T-helper 1 cell (primary cell): Measurements from ENCODE around the gene HSD17B2.

Experiments used
- DNase-seq, 5 donors: peaks; one replicate each; pipeline ENCODE4 v3.0.0-alpha.2; 2012 to 2020

The HSD17B2 gene

GRCh38 chr16:82019535-82019934 lies 15.5 kb upstream of the HSD17B2 start:
- DNase-seq: no peak

- DNase-seq: no peak
These were observed 15.0 kb upstream of the HSD17B2 start for GRCh38 chr16:82020051-82020450.

- DNase-seq: no peak
These were observed 11.8 kb upstream of the HSD17B2 start for GRCh38 chr16:82023206-82023605.

- DNase-seq: no peak
These were observed 10.7 kb upstream of the HSD17B2 start for GRCh38 chr16:82024316-82024715.

- DNase-seq: no peak
These were observed 10.2 kb upstream of the HSD17B2 start for GRCh38 chr16:82024883-82025282.

GRCh38 chr16:82027629-82028064 lies 7.4 kb upstream of the HSD17B2 start:
- no peak for DNase-seq

GRCh38 chr16:82031116-82032084 lies 3.7 kb upstream of the HSD17B2 start:
- no peak for DNase-seq

GRCh38 chr16:82033006-82033405 lies 2.0 kb upstream of the HSD17B2 start:
- no peak for DNase-seq

GRCh38 chr16:82033683-82034300 lies 1.3 kb upstream of the HSD17B2 start:
- DNase-seq: no peak

- DNase-seq: no peak
These were observed 2.2 kb downstream of the HSD17B2 start for GRCh38 chr16:82037251-82037650.

- no peak for DNase-seq
These were observed 2.6 kb downstream of the HSD17B2 start for GRCh38 chr16:82037666-82038065.

- no peak for DNase-seq
These were observed 5.2 kb downstream of the HSD17B2 start for GRCh38 chr16:82040296-82040695.

GRCh38 chr16:82041542-82041941 lies 6.5 kb downstream of the HSD17B2 start:
- no peak for DNase-seq

GRCh38 chr16:82042144-82042543 lies 7.1 kb downstream of the HSD17B2 start:
- no peak for DNase-seq

- no peak for DNase-seq
These were observed 7.8 kb downstream of the HSD17B2 start for GRCh38 chr16:82042846-82043245.

- DNase-seq: no peak
These were observed 8.9 kb downstream of the HSD17B2 start for GRCh38 chr16:82043680-82044584.

- no peak for DNase-seq
These were observed 9.5 kb downstream of the HSD17B2 start for GRCh38 chr16:82044585-82044911.

GRCh38 chr16:82045465-82045864 lies 10.4 kb downstream of the HSD17B2 start:
- no peak for DNase-seq

- DNase-seq: no peak
These were observed 11.5 kb downstream of the HSD17B2 start for GRCh38 chr16:82046541-82046940.

GRCh38 chr16:82046941-82047340 lies 11.9 kb downstream of the HSD17B2 start:
- DNase-seq: no peak

GRCh38 chr16:82047374-82047773 lies 12.3 kb downstream of the HSD17B2 start:
- DNase-seq: no peak

- no peak for DNase-seq
These were observed 12.7 kb downstream of the HSD17B2 start for GRCh38 chr16:82047787-82048186.

GRCh38 chr16:82049484-82049883 lies 14.4 kb downstream of the HSD17B2 start:
- no peak for DNase-seq
